ENCODE data around the gene LRRC32.

Gene LRRC32, protein sequence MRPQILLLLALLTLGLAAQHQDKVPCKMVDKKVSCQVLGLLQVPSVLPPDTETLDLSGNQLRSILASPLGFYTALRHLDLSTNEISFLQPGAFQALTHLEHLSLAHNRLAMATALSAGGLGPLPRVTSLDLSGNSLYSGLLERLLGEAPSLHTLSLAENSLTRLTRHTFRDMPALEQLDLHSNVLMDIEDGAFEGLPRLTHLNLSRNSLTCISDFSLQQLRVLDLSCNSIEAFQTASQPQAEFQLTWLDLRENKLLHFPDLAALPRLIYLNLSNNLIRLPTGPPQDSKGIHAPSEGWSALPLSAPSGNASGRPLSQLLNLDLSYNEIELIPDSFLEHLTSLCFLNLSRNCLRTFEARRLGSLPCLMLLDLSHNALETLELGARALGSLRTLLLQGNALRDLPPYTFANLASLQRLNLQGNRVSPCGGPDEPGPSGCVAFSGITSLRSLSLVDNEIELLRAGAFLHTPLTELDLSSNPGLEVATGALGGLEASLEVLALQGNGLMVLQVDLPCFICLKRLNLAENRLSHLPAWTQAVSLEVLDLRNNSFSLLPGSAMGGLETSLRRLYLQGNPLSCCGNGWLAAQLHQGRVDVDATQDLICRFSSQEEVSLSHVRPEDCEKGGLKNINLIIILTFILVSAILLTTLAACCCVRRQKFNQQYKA

DNA sequence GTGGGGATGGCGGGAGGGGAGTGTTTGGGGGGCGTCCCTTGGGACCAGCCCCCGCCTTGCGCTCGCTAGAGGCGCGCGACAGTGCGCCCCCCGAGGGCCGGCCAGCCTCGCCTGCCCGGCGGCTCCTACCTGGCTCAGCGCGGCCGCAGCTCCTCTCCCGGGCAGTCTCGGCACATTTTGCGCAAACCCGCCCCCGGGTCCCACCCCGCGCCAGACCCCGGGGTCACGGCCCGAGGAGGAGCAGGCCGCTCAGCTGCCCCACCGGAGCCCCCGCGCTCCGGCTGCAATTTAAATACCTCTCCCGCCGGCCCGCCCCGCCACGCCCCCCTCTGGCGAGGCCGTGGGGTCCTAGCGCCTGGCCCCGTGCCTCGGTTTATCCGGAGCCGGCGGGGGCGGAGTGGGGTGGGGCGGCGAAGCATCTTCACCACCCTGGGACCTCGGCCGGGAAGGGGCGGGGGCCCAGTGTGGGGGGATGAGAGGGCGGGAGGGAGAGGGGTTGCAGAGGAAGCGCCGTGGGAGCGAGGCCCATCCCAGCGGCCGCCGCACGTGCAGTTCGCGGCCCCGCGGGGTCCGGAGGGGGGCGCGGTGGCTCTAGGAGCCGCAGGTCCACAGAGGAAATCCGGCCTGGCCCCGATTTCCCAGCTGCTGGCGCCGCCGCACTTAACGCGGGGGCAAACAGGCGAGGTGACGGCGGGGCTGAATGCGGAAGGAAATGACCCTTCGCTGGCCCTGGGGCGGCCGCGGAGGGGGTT, at the start of gene LRRC32:
TSS of gene LRRC32 (minus strand) at position 263 of the 752 bp plus-strand sequence. CDS start 4,793 bp downstream, outside the sequence.
- no peak for DNase-seq (ENCODE audit: low read depth)

DNA sequence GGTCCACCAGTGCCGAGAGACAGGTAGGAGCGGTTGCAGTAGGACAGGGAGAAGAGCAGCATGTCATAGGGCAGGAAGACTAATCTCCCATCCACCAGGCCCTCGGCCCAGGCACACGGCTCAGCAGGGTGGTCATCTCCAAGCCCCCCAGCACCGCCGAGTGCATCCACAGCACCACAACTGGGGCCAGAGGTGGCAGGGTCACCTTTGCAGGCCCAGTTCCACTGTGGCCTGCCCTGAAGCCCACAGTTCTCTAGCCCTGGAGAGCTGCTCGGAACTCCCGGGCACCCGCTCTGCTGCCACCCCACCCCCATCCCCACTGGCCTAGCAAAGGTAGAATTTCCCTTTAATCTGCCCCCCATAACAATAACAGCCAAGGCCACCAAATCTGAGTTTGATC, 49.1 kb upstream of the LRRC32 start:
- no peak for DNase-seq (ENCODE audit: low read depth)

DNA sequence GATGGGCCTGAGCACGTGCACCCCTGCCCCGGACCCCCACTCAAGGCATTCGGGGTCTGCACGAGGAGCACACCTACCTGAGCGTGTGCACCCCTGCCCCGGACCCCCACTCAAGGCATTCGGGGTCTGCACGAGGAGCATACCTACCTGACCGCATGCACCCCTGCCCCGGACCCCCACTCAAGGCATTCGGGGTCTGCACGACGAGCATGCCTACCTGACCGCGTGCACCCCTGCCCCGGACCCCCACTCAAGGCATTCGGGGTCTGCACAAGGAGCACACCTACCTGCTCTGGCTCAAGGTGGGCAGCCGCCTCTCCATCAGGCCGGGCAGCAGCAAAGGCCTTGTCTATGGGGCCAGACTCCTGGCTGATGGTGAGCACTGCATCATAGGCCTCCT, 48.7 kb upstream of the LRRC32 start:
- DNase-seq (ENCODE audit: low read depth) = no peak

DNA sequence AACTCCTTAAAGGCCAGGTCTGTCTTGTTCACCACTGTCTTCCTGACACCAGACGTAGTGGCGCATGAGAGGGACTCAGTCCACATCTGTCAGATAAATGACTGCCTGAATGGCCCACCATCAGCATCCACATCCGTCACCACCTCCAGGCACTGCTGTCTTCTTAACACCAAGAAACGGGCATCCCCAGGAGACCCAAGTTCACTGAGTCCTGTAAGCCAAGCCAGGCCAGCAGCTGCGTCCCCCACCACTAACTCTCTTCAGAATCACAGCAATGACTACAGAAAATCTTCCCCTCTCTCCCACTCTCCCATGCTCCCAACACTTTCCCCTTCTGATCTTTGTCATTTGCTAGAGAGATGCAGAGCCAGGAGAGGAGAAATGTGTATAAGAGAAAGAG, 47.3 kb upstream of the LRRC32 start:
- no peak for DNase-seq (ENCODE audit: low read depth)

DNA sequence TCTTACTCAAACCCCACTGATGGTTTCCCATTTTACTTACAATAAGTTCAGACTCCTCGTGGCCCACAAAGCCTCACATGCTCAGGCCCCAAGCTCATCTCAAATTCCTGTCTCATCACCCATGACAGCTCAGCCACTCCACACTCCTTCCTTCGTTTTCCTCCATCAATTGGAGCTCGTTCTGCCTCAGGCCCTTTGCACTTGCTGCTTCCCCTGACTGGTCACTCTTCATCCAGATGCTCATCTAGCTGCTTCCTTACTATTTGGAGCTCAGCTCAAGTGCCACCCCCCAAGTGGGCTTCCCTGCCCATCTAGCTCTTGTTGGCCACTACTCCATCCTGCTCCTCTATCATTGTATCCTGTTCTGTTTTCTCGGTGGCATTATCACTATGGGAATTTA, 46.8 kb upstream of the LRRC32 start:
- DNase-seq (ENCODE audit: low read depth) = no peak

DNA sequence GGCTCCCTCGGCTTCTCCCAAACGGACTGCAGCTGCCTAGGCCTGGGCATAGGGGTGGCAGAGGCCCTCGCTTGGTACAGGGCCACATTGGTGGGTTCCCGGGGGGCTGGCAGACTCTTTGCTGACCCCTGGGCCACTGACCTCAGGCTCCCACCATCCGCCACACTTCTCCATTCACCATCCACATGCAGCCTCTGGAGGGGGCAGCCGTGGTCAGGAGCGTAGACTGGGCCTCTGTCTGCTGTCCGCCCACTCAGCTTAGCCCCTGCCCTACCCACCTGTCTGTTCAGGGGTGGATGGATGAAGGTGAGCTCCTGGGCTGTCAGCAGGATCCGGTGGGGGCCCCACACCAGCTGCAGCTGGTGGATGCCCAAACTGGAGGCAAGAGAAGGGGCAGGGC, 45.7 kb upstream of the LRRC32 start:
- DNase-seq (ENCODE audit: low read depth) = no peak

DNA sequence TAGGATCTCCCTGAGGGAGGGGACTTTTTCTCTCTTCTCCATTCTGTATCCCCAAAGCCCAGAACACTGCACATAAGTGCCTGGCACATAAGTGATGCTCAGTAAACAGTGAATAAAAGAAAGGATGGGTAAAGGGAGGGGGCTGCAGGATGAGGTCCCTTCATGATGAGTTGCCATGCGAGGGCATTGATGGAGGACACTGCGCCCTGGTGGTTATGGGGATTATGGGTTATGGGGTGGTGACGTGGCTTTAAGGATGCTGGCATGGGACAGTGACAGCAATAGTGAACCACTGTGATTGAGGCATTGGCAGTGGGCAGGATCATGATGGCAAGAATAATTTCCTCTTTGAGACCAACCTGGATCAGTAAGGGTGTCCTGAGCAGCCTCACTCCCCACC, 43.9 kb upstream of the LRRC32 start:
- no peak for DNase-seq (ENCODE audit: low read depth)

DNA sequence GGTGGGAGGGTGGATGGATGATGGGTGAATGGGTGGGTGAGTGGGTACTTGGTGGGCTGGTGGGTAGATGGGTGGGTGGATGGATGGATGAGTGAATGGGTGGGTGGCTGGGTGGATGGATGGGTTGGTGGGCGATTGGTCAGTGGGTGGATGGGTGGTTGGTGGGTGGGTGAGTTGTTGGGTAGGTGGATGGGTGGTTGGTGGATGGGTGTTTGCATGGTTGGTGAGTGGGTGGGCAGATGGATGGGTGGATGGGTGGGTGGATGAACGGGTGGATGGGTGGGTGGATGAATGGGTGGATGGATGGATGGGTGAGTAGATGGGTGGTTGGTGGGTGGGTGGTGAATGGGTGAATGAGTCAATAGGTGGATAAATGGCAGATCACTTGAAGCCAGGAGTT, 43.0 kb upstream of the LRRC32 start:
- no peak for DNase-seq (ENCODE audit: low read depth)

DNA sequence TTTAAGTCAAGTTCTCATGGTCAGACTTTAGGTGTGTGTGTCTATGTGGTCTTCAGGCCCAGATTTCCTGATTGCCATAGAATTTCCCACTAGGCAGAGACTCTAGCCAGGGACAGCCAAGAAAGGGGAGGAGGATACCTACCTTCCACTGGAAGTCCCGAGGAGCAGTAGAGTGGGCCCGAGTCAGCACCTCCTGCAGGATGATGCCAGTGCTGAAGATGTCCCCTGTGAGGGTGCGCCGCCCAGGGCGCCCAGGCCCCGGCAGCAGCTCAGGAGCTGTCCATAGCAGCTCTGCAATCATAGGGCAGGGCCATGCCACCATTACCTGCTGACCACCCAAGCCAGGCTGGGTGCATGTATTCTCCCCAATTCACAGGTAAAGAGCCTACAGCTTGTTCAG, 41.6 kb upstream of the LRRC32 start:
- DNase-seq (ENCODE audit: low read depth) = no peak

DNA sequence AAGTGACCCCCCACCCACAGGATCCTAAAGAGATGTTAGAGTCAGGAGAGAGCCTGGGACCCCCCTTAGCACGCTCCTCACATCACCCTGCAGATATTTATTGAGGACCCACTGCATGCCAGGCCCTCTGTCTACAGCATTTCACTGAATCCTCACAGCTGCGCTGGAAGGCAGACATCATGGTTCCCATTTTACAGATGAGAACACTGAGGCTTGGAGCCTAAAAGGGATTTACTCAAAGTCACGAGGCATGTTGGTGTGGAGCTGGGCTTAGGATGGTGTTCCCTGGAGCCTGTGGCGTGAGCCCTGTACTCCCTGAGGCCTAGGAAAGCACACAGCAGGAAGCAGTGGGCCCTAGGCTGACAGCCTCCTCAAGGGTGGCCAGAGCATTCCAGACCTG, 39.2 kb upstream of the LRRC32 start:
- no peak for DNase-seq (ENCODE audit: low read depth)

DNA sequence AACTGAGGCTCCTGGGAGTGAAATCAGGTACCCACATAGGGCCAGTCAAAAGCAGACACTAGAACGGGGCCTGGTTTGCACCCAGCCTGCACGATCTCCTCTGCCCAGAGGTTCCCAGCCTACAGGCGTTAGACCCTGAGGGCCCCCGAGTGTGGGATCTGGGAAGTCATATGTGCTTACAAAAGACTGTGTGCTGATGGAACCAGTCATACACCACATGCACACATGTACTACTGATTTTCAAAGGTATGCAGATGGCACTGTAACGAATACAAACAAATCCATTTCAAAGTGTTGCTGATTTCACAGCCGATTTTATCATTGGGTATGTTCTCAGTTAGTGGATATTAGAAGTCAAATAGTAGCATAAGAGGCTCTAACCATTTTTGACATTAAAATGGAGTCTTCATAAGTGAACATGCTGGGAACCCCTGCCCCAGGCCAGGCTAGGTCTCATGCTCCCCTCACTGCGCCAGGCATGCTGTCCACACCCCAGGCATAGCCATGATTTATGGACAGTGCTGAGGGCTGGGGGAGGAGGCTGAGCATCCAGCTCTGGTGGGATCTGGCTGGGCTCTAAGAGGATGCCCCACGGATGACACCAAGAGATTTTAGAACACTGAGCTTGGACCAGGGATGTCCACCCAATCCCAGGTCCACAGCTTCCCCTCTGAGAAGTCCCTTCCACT, 38.6 kb upstream of the LRRC32 start:
- no peak for DNase-seq (ENCODE audit: low read depth)

DNA sequence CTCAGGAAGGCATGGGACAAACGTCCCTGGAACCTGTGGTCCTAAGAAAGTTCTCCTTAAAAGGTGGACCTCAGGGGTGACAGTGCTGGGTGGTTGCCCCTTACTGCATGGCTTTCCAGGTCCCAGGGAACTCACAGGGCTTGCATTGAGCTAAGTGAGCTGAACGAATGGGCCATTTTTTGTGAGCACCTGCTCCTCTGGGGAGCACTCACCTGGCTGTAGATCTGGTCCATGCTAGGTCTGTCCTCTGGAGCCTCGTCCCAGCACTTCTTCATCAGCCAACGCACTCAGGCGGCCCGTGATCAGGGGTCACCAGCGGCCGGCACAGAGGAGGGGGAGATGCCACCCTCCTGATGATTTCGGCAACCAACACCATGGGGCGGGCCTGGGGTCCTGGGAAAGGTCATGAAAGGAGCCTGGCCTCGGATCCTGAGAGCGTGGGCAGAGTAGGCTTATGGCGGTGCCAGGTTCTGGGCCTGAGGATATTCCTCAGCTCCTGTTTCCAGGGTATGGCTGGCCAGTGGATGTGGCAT, 36.8 kb upstream of the LRRC32 start:
- DNase-seq (ENCODE audit: low read depth) = no peak

DNA sequence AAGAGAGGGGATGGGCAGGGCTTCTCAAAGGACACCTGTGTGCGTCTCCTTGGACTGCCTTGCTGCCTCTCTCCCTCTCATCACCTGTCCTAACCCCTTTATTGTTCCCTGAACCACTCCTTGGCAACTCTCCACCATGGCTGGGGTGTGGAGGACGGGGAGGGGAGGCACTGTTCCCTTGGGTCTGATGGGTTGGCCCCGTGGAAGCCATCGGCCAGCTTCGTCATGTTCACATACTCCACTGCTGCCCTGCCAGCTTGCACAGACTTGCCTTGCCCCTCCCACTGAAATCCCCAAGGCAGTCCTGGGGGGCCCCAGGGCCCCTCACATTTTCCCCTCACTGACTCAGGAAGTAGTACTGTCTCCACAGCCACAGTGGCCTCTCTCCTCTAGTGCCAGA, 36.1 kb upstream of the LRRC32 start:
- no peak for DNase-seq (ENCODE audit: low read depth)

DNA sequence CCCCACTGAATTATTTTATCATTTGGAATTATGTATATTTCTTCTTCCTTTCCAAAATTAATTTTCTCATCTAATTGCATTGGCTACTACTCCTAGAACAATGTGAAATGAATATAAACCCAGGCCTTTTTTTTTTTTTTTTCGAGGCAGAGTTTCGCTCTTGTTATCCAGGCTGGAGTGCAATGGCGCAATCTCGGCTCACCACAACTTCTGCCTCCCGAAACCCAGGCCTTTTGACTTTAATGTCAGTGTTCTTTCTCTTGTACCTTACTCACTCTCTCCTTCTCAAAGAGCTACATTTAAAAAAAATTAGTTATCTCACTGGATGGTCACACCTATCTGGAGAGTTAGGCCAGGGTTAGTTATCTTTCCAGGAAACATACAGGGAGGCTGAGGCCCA, 35.3 kb upstream of the LRRC32 start:
- DNase-seq (ENCODE audit: low read depth) = no peak

DNA sequence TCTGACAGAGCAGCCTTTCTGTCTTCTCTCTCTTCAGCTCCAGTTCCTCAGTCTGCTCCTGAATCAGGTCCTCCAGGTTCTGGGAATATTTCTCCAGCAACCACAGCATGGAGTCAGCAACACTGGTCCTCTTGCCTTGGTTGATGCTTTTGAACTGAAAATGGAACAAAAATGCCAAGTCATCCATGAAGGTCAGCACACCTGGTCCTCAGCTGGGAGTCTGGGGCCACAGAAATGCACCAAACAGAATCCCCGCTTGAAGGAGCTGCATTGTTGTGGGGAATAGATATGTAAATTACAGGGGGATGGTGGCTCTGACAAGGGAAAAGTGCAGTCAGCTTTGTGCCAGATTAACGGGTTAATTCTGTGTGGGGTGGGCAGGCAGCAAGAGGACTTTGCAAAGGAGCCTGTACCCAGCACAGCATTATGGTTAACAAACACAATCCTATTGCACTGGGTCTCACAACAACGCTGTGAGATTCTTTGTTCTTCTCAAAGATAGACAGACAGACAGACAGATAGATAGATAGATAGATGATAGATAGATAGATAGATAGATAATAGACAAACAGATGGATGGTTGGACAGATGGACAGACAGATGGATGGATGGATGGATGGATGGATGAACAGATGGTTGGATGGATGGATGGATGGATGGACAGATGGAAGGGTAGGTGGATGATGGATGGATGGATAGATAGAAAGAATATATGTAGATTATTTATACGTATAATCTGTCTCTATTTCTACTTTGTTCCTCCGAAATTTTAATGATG, 33.8 kb upstream of the LRRC32 start:
- DNase-seq (ENCODE audit: low read depth) = no peak

DNA sequence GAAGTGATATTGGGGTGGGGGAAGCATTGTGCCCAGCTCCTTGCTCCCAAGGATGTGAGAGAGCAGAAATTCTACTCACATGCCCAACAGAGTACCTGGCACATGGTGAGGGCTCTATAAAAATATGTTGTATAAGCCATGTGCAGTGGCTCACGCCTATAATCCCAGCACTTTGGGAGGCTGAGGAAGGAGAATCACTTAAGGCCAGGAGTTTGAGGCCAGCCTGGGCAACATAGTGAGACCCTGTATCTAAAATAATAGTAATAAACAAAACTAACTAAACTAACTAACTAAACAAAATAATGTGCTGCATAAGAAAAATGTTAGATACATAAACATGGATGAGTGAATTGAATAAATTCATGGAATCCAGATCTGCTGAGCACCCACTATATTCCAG, 33.2 kb upstream of the LRRC32 start:
- DNase-seq (ENCODE audit: low read depth) = no peak

DNA sequence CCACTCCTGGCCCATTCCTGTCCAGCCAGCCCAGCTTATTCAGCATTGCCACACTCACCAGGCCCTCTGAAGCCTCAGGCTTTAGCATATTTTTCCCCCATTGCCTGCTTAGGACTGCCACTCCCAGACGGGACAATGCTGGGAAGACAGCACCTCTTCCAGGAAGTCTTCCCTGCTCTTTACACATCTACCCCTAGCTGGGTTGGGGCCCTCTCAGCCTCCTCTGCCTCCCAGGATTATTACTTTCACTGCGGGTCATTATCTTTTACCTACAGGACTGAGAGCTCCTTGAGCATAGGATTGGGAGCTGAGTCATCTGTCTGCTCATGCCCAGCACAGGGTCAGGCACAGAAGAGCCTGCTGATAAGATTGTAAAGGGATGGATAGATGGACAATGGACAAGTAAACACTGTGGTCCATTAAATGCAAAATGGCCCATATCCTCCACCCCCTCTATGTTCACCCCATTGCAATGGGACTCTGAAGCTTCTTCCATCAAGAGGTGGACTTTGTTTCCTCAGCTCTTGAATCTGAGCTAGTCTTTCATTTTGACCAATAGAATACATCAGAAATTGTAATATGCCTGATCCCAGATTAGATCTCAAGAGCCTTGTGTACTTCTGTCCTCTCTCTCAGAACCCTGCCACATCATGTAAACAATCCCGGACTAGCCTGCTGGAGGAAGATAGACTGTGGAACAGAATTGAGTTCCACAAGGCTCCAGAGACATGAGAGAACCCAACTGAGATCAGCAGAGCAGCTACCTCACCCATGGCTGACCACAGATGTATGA, 32.0 kb upstream of the LRRC32 start:
- no peak for DNase-seq (ENCODE audit: low read depth)

DNA sequence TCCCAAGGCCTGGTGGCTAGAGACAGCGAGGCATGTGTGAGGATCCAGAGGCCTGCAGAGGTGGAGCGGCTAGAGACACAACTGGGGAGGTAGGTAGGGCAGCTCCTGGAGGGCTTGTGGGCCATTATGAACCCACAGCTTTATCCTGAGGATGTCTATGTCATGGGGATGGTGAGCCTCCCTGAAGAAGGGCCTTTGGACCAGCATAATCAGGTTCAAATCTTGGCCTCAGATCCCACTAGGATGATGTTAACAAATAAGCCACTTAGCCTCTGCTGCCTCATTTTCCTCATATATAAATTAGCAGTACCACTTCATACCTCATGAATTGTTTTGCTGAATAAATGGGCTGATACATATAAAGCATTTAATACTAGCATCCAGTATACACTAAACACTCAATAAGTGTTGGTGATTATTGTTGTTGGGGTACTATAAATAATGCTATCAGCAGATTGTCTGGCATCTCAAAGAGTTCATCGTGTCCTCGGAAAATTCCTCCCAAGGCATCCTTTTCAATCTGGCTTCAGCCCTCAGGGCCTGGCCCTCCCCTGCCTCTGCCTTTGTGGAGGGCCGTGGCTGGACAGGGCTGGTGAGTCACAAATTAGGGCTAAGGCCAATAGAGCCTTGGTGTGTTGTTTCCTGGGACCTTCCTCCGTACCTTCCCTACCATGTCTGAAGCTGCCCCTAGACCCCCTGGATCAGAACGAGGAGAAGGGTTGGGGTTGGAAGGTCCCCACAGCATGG, 30.9 kb upstream of the LRRC32 start:
- no peak for DNase-seq (ENCODE audit: low read depth)

DNA sequence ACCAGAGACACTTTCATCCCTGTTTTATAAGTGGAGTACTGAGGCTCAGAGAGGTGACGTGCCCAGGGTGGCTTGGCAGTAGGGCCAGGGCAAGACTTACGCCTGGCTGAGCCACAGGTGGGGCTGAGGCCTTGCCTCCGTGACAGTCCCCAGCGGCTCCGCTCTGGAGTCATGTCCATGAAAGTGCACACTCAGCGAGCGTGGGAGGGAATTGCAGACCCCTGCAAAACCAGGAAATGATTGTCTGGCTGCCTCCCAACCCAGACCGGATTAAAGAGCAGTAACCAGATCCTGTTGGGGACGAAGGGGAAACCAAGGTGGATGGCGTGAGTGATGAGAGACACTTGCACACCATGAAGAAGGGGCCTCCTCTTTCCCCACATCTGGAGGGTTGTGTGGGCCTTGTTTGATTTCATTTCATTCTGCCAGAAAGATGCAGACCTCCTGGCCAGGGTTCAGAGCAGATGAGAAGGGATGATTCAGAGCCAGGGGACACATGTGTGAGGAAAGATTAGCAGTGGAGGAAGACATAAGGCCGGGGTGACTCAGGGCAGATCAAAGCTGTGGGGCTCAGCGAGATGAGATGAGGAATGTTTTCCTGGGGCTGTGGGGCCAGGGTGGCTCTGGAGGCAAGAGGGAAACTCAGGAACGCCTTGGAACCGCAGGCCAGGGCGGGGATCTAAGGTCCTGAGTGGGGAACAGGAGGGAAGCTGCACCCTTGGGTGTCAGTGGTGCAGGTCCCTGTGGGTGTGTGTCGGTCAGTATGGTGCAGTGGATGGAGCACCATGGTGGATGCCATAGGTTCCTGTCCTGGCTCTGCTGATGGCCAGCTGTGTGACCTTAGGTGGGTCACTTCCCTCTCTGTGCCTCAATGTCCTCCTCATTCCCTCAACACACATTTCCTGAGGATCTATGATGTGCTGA, 29.9 kb upstream of the LRRC32 start:
- no peak for DNase-seq (ENCODE audit: low read depth)

Measured in stimulated activated CD8-positive, alpha-beta memory T cell treated with anti-CD3 and anti-CD28 coated beads, Interleukin-4, amount 100 ng/mL, for 24 hours (primary cell).